ENCODE measurements around the gene MTAP.

The MTAP gene

DNA sequence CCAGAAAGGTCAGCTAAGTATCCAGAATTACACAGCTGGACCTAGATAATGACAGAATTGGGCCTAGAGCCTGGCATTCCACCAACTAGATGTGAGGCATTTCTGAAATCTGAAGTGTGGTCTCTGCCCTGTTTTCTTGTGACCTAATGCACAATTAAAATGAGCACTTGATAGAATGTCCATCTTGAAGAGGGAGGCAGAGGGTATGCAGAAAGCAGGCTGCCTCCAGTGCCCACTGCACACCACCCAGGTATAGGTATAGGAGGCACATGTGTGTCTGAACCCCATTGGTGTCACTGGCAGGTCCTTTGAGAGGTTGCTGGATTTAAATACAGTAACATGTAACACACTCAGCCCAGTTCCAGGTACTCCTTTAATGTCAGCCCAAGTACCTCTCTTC is 2.4 kb downstream of the MTAP start:
- TF ChIP-seq, protein P1, sequence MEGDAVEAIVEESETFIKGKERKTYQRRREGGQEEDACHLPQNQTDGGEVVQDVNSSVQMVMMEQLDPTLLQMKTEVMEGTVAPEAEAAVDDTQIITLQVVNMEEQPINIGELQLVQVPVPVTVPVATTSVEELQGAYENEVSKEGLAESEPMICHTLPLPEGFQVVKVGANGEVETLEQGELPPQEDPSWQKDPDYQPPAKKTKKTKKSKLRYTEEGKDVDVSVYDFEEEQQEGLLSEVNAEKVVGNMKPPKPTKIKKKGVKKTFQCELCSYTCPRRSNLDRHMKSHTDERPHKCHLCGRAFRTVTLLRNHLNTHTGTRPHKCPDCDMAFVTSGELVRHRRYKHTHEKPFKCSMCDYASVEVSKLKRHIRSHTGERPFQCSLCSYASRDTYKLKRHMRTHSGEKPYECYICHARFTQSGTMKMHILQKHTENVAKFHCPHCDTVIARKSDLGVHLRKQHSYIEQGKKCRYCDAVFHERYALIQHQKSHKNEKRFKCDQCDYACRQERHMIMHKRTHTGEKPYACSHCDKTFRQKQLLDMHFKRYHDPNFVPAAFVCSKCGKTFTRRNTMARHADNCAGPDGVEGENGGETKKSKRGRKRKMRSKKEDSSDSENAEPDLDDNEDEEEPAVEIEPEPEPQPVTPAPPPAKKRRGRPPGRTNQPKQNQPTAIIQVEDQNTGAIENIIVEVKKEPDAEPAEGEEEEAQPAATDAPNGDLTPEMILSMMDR (IDR thresholded peaks at IDR 0.05) = no peak

DNA sequence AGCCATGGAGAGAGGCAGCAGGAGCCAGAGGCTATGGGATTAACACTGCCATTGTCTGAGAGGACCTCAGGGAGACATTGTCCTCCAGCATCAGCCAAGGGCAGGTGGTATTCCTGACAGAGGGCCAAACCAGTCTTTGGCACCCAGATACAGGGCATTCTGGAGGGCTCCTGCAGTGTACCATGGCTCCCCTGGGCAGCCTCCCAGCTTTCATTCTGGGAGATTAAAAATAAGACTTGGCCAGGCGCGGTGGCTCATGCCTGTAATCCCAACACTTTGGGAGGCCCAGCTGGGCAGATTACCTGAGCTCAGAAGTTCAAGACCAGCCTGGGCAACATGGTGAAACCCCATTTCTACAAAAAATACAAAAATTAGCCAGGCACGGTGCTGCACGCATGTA is 4.2 kb downstream of the MTAP start:
- TF ChIP-seq, protein P1 (IDR thresholded peaks at IDR 0.05) = no peak

DNA sequence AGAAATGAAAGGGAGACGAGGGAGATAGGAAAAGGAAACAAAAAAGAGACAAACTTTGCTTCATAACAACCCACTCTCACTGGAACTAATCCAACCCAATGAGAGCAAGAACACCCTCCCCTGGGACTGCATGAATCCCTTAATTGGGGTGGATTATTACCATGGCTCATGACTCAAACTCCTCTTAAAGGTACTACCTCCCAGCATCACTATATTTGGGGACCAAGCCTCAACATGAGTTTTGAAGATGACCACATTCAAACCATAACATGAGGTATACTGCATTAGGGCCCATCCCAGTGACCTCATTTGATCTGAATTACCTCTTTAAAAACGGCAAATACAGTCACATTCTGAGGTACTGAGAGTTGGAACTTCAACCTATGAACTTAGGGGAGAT is 8.0 kb downstream of the MTAP start:
- TF ChIP-seq, protein P1 (IDR thresholded peaks at IDR 0.05) = no peak

DNA sequence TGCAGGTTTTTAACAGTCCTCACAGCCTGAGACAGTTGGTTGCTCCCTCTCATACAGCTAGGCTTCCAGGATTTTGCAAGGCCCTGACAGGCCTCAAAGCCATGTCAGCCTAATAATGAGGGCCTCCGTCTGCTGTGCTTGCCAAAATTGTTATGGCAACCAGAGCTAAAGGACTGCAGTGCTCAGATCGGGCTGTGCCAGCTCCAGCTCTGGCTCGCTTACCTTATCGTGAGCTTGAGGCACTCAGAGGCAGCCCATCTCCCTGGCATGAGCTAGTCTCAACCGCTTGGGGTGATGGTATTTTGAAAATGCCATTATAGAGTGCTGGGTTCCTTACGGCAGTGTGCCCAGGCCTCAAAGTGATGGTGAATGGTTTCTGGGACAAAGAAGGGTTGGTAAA is 8.4 kb downstream of the MTAP start:
- TF ChIP-seq, protein P1 (IDR thresholded peaks at IDR 0.05) = no peak

DNA sequence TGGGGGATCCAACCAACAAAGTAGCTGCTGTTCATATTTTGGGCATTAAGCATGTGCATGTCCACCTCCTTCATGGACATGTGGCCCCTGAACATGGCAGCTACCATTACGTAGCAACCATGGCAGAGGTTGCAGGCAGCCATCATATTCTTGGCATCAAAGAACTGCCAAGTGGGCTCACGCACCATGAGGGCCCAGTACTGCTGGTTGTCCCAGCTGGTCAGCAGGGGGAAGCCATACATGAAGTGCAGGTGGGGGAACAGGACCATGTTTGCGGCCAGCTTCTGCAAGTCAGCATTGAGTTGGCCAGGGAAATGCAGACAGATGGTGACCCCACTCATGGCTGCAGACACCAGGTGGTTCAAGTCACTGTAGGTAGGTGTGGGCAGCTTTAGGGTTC is 9.5 kb downstream of the MTAP start:
- TF ChIP-seq, protein P1 (IDR thresholded peaks at IDR 0.05) = no peak

DNA sequence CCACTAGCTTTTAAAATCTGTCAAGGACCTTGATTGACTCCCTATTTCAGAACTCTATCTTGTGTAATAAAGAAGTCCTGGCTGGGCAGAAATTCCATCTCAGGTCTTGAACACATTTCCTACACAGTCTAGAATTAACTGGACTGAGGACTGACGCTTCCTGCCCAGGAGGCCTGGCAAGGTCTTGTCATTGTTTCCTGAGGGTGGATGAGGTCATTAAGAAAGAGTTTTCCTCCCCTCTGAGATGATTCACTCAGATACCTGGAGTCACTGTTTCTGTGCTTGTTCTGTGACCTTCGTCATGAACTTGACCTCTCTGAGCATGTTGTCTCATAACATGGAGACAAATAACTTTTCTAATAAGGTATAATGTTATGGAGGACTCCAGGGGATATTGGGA is 10.0 kb downstream of the MTAP start:
- TF ChIP-seq, protein P1 (IDR thresholded peaks at IDR 0.05) = no peak

DNA sequence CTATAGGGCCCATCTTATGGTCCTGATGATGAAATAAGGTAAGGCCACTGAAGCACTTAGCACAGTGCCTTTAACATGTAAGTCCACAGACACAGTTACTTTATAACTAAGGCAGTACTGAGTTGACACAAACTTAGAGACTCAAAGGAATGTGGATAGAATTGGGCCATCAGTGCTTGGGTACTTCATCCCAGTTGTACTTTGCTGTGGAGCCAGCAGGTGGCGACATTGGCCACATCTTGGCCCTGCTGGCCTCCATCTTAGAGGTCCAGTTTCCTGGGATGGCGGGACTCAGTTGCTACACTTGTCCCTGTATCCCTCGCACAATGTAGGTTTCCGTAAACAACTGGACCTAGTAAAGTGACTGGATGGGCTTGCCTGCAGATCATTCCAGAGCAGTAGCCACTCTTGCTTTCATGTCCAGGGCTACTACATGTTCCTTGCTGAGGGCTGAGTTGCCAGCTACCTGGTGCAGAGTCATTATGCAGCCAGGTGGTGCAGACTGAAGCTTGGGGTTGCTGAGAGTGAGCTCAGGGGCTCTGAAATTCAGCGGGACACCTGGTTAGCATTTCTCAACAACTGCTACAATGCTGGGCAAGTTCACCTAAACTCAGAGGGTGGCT is 10.6 kb downstream of the MTAP start:
- TF ChIP-seq, protein P1 (IDR thresholded peaks at IDR 0.05) = peak; percentile 90

Measured in LNCAP (cell line).